Activated CD4-positive, alpha-beta memory T cell treated with anti-CD3 and anti-CD28 coated beads, Interleukin-2, amount 10 ng/mL, durations not matched to agents 7 days and 5 days (primary cell): ENCODE data around the gene JAML. TPM values are rescaled to one million over a fixed set of nuclear protein-coding genes. Genes with fewer than 3 reads are reported as not detected.

Experiments
- CTCF ChIA-PET: fragments of 350-600 bp; sonication (Branson Sonifier 250); formaldehyde crosslinking; loops from one replicate; lab custom pipeline; 2021; ENCODE audit warnings: antibody characterized with exemption, inconsistent platforms; lab: Charles Lee
- POLR2A ChIA-PET: fragments of 350-600 bp; sonication (Branson Sonifier 250); formaldehyde crosslinking; loops from one replicate; lab custom pipeline; 2021; ENCODE audit warnings: antibody characterized with exemption; lab: Charles Lee
- DNase-seq: peaks from one replicate; pipeline ENCODE4 v3.0.0-alpha.2; 2020
- H3K27ac Mint-ChIP-seq: one replicate; pipeline ENCODE4 v1.8.0; 2021; ENCODE audit warnings: mild to moderate bottlenecking, mixed read lengths
- H3K27me3 Mint-ChIP-seq: one replicate; pipeline ENCODE4 v1.8.0; 2021; ENCODE audit warnings: mixed read lengths
- H3K36me3 Mint-ChIP-seq: one replicate; pipeline ENCODE4 v1.8.0; 2021; ENCODE audit warnings: low read depth, mixed read lengths
- H3K4me1 Mint-ChIP-seq: one replicate; pipeline ENCODE4 v1.8.0; 2021; ENCODE audit warnings: mixed read lengths
- H3K4me3 Mint-ChIP-seq: one replicate; pipeline ENCODE4 v1.8.0; 2021; ENCODE audit warnings: mild to moderate bottlenecking, mixed read lengths
- H3K9me3 Mint-ChIP-seq: one replicate; pipeline ENCODE4 v1.8.0; 2021; ENCODE audit warnings: mixed read lengths
- total RNA-seq, 2 experiments: library from RNA; stranded (reverse); gene quantifications; one replicate each; pipeline ENCODE4 v1.2.3, GENCODE V29; 2021

Gene JAML, protein sequence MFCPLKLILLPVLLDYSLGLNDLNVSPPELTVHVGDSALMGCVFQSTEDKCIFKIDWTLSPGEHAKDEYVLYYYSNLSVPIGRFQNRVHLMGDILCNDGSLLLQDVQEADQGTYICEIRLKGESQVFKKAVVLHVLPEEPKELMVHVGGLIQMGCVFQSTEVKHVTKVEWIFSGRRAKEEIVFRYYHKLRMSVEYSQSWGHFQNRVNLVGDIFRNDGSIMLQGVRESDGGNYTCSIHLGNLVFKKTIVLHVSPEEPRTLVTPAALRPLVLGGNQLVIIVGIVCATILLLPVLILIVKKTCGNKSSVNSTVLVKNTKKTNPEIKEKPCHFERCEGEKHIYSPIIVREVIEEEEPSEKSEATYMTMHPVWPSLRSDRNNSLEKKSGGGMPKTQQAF
- 100 to 1,000 TPM; 102 to 103 TPM for total RNA-seq

DNA sequence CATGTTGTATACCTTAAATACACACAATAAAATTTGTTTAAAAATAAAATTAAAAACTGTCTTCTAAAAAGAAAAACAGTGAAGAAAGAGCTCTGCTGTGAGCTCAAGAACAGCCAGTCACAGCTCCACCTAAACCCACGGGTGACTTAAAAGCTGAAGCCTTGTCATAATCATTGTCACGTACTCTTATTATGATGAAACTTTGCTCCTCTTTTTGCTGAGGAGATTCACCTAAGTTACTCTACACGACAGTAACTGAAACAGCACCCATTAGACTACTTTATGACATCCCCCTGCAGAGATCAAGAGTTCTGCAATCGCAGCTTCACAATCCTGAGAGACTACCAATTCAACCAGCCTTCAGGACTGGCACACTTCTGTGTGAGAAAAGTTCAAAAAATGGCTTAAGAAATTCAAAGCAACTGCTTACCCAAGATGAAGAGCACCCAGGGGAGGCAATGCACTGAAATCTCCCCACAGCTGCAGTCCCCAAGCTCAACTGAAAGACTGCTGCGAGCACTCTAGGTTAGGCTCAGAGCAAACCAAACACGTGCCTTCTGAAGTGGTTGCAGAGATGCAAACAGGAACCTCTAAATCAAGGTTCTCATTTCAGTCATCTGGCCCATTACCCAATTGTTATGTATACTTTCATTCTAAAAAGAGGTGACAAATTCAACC is at the start of gene JAML:
Gene JAML, minus strand, starts transcription at position 501 of the 678 bp plus-strand sequence. CDS start 10,145 bp downstream, outside the sequence.
- H3K36me3 Mint-ChIP-seq: peaks cover 46% of the 10 kb centered on the region
- peak within 1 kb of the TSS; percentile 82 for H3K4me3 Mint-ChIP-seq
- H3K27ac Mint-ChIP-seq: no peak within 1 kb of the TSS
- H3K4me1 Mint-ChIP-seq: peaks cover 55% of the 10 kb centered on the region
- H3K9me3 Mint-ChIP-seq: no peaks in the 10 kb centered on the region
- CTCF ChIA-PET: interaction anchor here (0.8 to 3.9 kb wide), 14 partner anchors 10 to 80 kb away, joined by 3 to 42 read pairs (median 4); partner anchors contain the start of gene MPZL3
- peak; percentile 76 for DNase-seq
- POLR2A ChIA-PET: interaction anchor here (0.6 to 15.3 kb wide), 25 partner anchors 9 to 567 kb away, joined by 3 to 249 read pairs (median 4); partner anchors contain the start of genes CD3D, CD3E, CD3G and MPZL3
- no peaks in the 10 kb centered on the region for H3K27me3 Mint-ChIP-seq

DNA sequence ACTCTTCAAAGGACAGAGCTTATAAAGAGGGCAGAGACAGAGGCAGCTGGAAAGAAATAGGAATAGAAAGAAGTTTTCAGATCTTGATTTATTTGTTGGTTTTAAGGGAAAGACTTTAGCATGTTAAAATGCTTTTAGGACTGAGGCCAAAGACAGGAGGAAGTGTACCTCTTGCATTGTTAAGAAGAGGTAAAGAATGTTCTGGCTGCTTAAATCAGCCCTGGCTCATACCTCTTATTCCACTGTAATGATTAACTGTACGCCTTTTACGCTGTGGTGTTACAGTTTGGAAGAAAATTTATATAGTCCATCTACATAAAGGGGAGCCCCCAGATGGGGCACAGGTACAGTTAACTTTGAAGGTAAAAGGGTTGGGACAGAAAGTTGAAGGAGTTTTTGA is 49.4 kb upstream of the JAML start:
- ChIA-PET CTCF (interaction anchor here (0.7 kb wide), 1 partner anchor 75 kb away, joined by 3 read pairs; no protein-coding TSS in a partner anchor), POLR2A (interaction anchor here (1.5 kb wide), 1 partner anchor 10 kb away, joined by 4 read pairs; no protein-coding TSS in a partner anchor)
- DNase-seq: no peak
- no peaks in the 10 kb centered on the region for H3K9me3 Mint-ChIP-seq
- H3K27me3 Mint-ChIP-seq: peaks cover 9% of the 10 kb centered on the region
- H3K27ac Mint-ChIP-seq: no peak overlapping the region
- no peak overlapping the region for H3K4me3 Mint-ChIP-seq
- H3K4me1 Mint-ChIP-seq: peaks cover 32% of the 10 kb centered on the region
- H3K36me3 Mint-ChIP-seq: no peaks in the 10 kb centered on the region

GRCh38 chr11:118272001-118272400 is 47.2 kb upstream of the JAML start:
- H3K36me3 Mint-ChIP-seq: no peaks in the 10 kb centered on the region
- DNase-seq: no peak
- peaks cover 9% of the 10 kb centered on the region for H3K27me3 Mint-ChIP-seq
- H3K27ac Mint-ChIP-seq: no peak overlapping the region
- H3K9me3 Mint-ChIP-seq: no peaks in the 10 kb centered on the region
- CTCF ChIA-PET: no interaction called here
- POLR2A ChIA-PET: interaction anchor here (0.7 kb wide), 1 partner anchor 142 kb away, joined by 3 read pairs; no protein-coding TSS in a partner anchor
- H3K4me3 Mint-ChIP-seq: no peak overlapping the region
- H3K4me1 Mint-ChIP-seq: peaks cover 26% of the 10 kb centered on the region

- Mint-ChIP-seq H3K4me3 (no peak overlapping the region), H3K27me3 (peaks cover 17% of the 10 kb centered on the region), H3K27ac (no peak overlapping the region), H3K9me3 (no peaks in the 10 kb centered on the region), H3K36me3 (no peaks in the 10 kb centered on the region), H3K4me1 (peaks cover 29% of the 10 kb centered on the region)
- ChIA-PET POLR2A (interaction anchor here (1.0 kb wide), 1 partner anchor 9 kb away, joined by 5 read pairs; no protein-coding TSS in a partner anchor), CTCF (interaction anchor here (1.1 to 1.5 kb wide), 4 partner anchors 10 to 69 kb away, joined by 3 to 8 read pairs (median 4); no protein-coding TSS in a partner anchor)
- no peak for DNase-seq
Observed at GRCh38 chr11:118267486-118267885, 42.7 kb upstream of the JAML start.

GRCh38 chr11:118265954-118266353 is 41.1 kb upstream of the JAML start:
- CTCF ChIA-PET: interaction anchor here (0.9 to 3.7 kb wide), 4 partner anchors 10 to 29 kb away, joined by 3 to 19 read pairs (median 4); no protein-coding TSS in a partner anchor
- Mint-ChIP-seq H3K4me3 (no peak overlapping the region), H3K9me3 (no peaks in the 10 kb centered on the region), H3K36me3 (peaks cover 5% of the 10 kb centered on the region), H3K27ac (no peak overlapping the region), H3K4me1 (peaks cover 37% of the 10 kb centered on the region), H3K27me3 (peaks cover 17% of the 10 kb centered on the region)
- DNase-seq: no peak
- POLR2A ChIA-PET: interaction anchor here (0.8 kb wide), 1 partner anchor 38 kb away, joined by 3 read pairs; the partner anchor contains the start of gene CD3E

DNA sequence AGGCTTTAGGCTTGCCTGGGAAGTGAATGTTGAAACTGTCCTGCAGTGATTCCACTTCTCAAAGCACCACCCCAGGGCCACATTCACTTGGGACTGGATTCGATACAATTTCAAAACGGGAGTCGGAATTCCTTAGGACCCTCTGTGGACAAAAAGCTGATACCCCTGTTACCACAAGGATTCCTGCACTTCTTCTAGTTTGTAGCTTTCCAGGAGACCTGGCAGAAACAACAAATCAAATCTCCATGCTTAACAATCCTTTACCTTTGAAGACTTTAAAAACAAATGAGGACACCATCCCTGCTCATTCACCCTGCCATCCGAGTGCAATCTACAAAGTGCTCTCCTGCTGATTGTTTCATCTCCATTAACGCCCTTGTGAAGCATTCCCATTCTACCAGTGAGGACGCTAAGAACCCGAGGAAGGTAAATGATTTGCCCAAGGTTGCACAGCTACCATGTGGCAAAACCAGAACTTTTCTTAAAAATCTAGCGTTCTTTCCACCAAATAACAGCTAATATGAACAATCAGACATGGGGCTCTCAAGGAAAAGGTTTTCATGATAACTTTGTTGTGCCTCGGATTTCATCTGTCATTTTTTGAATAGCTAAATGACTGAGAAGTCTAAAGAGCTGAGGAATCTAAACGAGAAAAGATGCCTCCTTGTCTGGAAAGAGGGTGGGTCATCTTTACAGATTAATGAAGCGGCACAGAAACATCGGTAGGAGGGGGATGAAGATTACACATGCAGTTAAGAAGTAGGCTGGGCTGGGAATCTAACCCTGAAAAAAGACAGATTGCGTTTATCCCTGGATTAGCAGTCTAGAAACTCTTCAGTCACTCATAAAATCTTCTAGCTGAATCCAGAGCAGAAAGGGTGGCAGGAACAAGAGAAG is 40.0 kb upstream of the JAML start:
- Mint-ChIP-seq H3K27me3 (peaks cover 12% of the 10 kb centered on the region), H3K36me3 (peaks cover 5% of the 10 kb centered on the region), H3K27ac (no peak overlapping the region), H3K4me3 (peak overlapping the region; percentile 6), H3K9me3 (no peaks in the 10 kb centered on the region), H3K4me1 (peaks cover 42% of the 10 kb centered on the region)
- ChIA-PET POLR2A (interaction anchor here (0.7 to 2.1 kb wide), 6 partner anchors 10 to 63 kb away, joined by 3 to 8 read pairs (median 3); partner anchors contain the start of gene MPZL3), CTCF (interaction anchor here (0.7 to 3.7 kb wide), 11 partner anchors 8 to 305 kb away, joined by 3 to 19 read pairs (median 4); partner anchors contain the start of gene MPZL3)
- DNase-seq: no peak

GRCh38 chr11:118263695-118264568 is 39.1 kb upstream of the JAML start, which contains the start of gene MPZL2:
TSS of gene MPZL2 (minus strand) at chr11:118264297. CDS start at chr11:118264153, 144 bp downstream.
- CTCF ChIA-PET: interaction anchor here (1.1 to 3.7 kb wide), 7 partner anchors 12 to 134 kb away, joined by 3 to 19 read pairs (median 4); partner anchors contain the start of gene MPZL3
- H3K4me3 Mint-ChIP-seq: peak within 1 kb of the TSS; percentile 72

DNA sequence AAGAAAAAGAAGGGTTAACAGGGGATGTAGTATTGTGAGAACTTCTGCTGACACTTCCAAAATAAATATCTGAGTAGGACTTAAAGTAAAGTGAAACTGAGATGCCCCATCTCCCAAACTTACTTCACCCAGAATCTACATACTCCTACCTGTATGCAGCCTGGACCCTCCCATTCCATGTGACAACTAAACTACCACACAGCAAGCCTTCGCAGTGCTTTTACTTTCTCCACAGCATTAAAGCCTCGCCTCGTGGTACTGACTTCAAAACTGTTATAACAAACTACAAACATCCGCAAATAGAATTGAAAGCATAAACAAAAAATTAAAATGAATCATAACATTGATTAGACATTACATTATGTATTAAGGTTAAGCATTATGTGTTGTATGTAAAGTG is 38.3 kb upstream of the JAML start:
- CTCF ChIA-PET: interaction anchor here (1.1 to 3.7 kb wide), 5 partner anchors 11 to 82 kb away, joined by 3 to 19 read pairs (median 9); partner anchors contain the start of gene MPZL3
- H3K27me3 Mint-ChIP-seq: peaks cover 10% of the 10 kb centered on the region
- peaks cover 11% of the 10 kb centered on the region for H3K36me3 Mint-ChIP-seq
- H3K27ac Mint-ChIP-seq: no peak overlapping the region
- H3K9me3 Mint-ChIP-seq: no peaks in the 10 kb centered on the region
- H3K4me3 Mint-ChIP-seq: peak overlapping the region; percentile 72
- no peak for DNase-seq
- POLR2A ChIA-PET: interaction anchor here (1.0 to 1.8 kb wide), 4 partner anchors 11 to 47 kb away, joined by 3 to 5 read pairs (median 4); partner anchors contain the start of genes JAML and MPZL3
- H3K4me1 Mint-ChIP-seq: peaks cover 42% of the 10 kb centered on the region

More at GRCh38 chr11:118263695-118264568, 39.1 kb upstream of the JAML start, which contains the start of gene MPZL2:
- Mint-ChIP-seq H3K9me3 (no peaks in the 10 kb centered on the region), H3K4me1 (peaks cover 42% of the 10 kb centered on the region), H3K27me3 (peaks cover 10% of the 10 kb centered on the region), H3K27ac (no peak within 1 kb of the TSS), H3K36me3 (peaks cover 5% of the 10 kb centered on the region)
- DNase-seq: no peak
- POLR2A ChIA-PET: interaction anchor here (0.7 to 2.1 kb wide), 8 partner anchors 10 to 62 kb away, joined by 3 to 8 read pairs (median 4); partner anchors contain the start of gene MPZL3

- H3K4me3 Mint-ChIP-seq: no peak overlapping the region
- POLR2A ChIA-PET: interaction anchor here (1.0 to 1.3 kb wide), 3 partner anchors 21 to 109 kb away, joined by 3 read pairs; no protein-coding TSS in a partner anchor
- peaks cover 11% of the 10 kb centered on the region for H3K36me3 Mint-ChIP-seq
- no peaks in the 10 kb centered on the region for H3K9me3 Mint-ChIP-seq
- DNase-seq: no peak
- H3K4me1 Mint-ChIP-seq: peaks cover 41% of the 10 kb centered on the region
- no peak overlapping the region for H3K27ac Mint-ChIP-seq
- CTCF ChIA-PET: interaction anchor here (1.2 to 3.7 kb wide), 5 partner anchors 24 to 116 kb away, joined by 3 to 31 read pairs (median 4); no protein-coding TSS in a partner anchor
- H3K27me3 Mint-ChIP-seq: peaks cover 7% of the 10 kb centered on the region
Observed at GRCh38 chr11:118260353-118260752, 35.5 kb upstream of the JAML start.

DNA sequence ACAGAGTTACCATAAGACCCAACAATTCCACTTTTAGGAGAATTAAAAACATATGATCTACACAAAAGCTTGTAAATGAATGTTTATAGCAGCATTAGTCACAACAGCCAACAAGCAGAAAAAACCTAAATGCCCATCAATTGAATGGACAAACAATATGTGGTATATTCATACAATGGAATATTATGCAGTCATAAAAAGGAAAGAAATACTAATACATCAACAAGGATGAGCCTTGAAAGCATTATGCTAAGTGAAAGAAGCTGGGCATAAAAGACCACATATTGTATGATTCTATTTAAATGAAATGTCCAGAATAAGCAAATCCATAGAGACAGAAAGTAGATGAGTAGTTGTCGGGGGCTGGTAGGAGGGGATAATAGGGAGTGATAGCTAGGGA is 34.3 kb upstream of the JAML start:
- DNase-seq: no peak
- no peaks in the 10 kb centered on the region for H3K27me3 Mint-ChIP-seq
- ChIA-PET POLR2A (interaction anchor here (1.0 to 1.3 kb wide), 3 partner anchors 35 to 110 kb away, joined by 3 read pairs; partner anchors contain the start of genes CD3E and JAML), CTCF (interaction anchor here (0.6 to 3.7 kb wide), 9 partner anchors 8 to 115 kb away, joined by 3 to 31 read pairs (median 4); no protein-coding TSS in a partner anchor)
- H3K4me3 Mint-ChIP-seq: no peak overlapping the region
- peaks cover 30% of the 10 kb centered on the region for H3K4me1 Mint-ChIP-seq
- no peak overlapping the region for H3K27ac Mint-ChIP-seq
- H3K36me3 Mint-ChIP-seq: peaks cover 11% of the 10 kb centered on the region
- no peaks in the 10 kb centered on the region for H3K9me3 Mint-ChIP-seq
